Midbrain (tissue), 1 donor: ENCODE data around the gene PTPRCAP.
"Not testable (repeated sequence)": the region's sequence is repeated elsewhere in the genome, so short reads cannot be mapped to it uniquely, and the experiment has no call there.

ENCODE experiments used
- DNase-seq: peaks from one replicate; lab custom pipeline; 2025; lab: John Stamatoyannopoulos, UW

Gene PTPRCAP, protein sequence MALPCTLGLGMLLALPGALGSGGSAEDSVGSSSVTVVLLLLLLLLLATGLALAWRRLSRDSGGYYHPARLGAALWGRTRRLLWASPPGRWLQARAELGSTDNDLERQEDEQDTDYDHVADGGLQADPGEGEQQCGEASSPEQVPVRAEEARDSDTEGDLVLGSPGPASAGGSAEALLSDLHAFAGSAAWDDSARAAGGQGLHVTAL

DNA sequence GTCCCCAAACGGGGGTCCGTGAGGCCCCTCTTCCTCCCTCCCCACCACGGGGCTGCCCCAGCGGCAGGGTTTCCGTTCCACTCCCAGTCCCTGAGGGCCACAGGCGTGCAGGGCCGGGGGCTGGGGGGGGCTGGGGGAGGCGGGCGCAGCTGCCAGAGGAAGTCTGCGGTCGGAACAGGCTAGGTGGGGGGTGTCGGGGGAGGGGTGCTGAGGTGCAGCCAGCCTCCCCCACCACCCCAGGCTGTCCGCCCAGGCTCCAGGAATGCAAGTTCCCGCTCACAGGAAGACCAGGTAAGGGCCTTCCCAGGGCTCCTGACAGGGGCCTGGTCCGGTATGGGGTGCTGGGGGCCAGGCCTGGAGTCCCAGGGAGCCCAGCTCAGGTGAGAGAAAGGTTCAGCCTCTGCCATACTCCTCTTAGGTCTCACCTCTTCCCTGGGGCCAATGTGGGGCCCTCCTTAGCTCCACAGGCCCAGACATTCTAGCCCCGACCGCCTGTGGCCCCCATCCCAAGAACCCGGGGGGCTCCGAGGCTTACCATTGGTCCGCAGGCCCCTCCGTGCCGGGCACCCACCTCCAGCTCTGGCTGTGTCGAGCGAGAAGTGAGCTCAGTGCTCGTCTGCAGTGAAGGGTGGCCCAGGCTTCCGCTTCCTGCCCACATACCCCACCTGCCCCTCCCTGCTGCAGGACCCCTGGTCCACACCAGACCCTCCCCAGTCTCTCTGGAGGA lies at the start of gene PTPRCAP:
TSS of gene PTPRCAP (minus strand) at position 601 of the 727 bp plus-strand sequence. CDS start at position 538, 63 bp downstream.
- no peak for DNase-seq

DNA sequence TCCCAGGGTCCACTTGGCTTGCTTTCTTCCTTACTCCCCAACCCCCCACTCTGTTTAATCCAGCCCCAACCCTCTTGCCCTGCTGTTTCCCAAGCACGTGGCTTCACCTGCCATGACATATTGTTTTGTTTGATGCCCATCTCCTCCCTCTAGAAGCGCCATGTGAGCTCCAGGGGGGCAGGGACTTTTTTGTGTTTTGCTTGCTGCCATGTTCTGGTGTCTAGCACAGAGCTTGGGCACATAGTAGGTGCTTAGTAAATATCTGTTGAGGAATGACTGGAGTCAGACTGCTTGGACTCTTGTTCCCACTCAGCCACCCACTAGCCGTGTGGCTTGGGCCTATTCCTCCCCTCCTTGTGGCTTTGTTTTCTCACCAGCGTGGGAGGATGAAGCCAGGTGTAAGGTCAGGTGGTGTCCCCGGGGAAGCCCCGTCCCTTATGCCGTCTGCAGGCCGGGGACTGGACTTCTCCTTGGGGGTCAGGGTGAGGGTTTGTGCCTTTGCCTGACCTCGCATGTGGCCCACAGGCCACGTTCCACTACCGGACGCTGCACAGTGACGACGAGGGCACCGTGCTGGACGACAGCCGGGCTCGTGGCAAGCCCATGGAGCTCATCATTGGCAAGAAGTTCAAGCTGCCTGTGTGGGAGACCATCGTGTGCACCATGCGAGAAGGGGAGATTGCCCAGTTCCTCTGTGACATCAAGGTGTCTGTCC lies 49.2 kb upstream of the PTPRCAP start:
- no peak for DNase-seq

DNA sequence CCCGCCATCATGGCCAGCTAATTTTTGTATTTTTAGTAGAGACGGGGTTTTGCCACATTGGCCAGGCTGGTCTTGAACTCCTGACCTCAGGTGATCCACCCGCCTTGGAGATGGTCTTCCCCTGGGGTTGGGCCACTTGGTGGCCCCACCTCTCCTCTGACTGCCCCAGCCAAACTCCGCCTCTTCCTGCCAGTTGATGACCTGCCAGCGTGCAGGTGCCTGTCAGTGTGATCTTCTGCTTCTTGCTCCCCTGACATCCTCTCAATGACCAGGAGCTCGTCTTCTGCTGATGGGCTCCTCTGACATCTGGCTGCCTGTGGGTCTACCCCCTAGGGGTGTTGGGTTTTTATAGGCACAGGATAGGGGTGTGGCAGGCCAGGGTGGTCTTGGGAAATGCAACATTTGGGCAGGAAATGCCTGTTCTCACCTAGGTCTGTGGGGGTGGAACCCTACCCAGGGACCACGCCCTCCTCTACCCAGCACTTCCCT lies 48.4 kb upstream of the PTPRCAP start:
- DNase-seq = not testable (repeated sequence)

DNA sequence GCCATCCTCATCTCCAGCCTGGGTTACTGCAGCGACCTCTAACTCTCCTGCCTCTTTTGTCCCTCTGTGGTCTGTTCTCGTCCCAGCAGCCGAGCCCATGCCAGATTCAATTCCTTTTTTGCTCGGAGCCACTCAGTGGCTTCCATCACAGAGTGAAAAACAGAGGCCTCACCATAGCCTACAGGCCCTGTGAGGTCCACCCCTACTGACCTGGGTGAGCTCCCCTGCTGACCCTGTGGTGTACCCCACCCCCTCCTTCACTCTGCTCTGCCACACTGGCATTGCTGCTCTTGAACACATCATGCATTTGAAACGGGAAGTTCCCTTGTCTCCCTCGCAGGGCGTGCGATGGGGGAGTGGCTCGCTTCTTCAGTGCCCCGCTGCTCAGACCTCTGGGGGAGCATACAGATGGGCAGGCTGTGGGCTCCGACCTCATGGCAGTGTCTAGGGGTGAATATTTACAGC lies 47.4 kb upstream of the PTPRCAP start:
- DNase-seq = peak; percentile 19

DNA sequence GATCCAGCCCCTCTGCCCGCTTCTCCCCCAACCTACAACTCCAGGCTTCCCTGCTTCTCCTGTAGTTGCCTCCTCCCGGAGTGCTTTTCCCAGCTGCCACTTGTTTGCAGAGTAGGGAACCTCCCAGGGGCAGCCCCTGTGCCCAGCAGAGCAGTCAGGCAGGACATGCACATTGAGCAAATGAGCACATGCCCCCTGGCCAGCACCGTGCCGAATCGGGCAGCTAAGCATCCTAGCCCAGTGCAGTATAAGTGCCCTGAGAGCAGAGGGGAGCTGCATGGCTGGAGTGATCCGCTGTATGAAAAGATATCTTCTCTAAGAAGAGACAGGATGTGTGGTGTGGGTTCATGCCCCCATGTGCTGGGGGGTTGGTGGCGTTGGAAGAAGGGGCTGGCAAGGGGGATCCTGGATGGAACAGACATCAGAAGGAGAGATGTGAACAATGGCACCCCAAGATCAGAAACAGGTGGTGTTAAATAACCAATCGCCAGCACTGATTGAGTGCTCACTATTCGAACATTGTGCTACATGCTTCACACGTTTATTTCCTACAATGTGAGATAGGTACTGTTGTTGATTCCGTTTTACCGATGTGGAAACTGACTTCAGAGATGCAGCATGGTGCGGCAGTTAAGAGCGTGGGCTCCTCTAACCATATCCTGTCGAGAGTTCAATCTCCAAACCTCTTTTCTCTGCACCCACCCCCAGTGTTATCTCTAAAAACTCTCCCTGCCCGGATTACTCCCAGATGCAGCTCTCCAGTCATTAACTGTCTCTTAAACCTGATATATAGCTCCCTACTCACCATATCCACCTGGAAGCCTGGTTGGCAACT lies 46.6 kb upstream of the PTPRCAP start:
- no peak for DNase-seq

DNA sequence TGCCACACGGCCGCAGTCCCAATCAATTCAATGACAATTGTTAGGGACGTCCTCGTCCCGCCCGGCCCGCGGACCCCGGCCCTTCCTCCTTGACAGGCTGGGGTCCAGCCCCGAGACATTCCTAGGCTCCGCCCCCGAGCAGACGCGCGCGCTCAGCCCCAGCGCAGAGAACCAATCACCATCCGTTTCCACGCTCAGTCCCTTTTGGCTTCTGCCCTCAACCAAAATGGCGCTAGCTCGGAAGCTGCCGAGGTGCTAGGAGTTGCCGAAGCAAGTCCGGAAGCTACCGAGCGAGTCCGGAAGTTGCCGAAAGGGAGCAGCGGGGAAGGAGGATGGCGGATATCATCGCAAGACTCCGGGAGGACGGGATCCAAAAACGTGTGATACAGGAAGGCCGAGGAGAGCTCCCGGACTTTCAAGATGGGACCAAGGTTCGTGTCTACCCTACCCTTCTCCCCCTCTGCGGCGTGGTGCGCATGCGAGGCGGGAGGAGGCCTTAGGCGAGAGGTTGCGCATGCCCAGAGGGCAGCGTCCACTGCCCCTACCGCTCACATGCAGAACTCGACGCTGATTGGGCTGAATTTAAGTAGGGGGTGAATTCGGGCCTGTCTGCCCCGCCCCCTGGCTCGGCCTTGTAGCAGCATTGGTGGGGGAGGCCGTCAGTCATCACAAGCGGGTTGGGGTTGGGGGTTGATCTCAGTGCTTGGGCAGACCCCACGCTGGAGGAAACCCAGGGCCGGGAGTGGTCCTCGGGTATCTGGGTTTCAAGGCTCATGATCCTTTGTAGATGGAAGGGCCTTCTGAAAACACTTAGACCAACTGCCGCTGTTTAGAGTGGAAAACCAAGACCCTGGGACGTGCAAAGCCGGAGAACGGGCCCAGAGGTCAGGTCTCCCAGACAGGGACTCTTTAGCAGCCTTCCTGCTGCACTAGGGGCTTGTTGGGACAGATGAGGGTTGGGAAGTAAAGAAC lies 45.6 kb upstream of the PTPRCAP start, which contains the start of gene AIP:
TSS of gene AIP (plus strand) at position 200 of the 972 bp plus-strand sequence. CDS start at position 333, 133 bp downstream.
- peak; percentile 98 for DNase-seq

DNA sequence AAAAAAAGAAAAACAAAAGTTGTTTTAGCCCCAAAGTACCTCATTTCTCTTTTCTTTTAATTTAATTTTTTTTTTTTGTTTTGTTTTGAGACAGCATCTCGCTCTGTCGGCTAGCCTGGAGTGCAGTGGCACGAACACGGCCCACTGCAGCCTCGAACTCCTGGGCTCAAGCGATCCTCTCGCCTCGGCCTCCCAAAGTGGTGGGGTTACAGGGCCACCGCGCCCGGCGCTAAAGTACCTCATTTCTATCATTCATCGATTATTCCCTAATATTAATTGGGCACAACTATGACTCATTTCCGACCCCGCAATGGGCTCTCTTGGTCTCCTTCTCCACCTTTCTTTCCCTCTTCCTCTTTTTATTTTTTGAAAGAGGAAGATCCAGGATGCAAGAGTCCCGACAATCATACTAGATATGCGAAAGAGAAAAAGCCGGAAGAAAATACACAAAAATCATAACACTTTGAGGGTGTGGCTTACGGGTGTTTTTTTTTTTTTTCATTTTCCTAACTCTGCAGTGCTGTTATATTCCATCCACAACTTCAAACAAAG lies 44.9 kb upstream of the PTPRCAP start:
- DNase-seq = no peak

DNA sequence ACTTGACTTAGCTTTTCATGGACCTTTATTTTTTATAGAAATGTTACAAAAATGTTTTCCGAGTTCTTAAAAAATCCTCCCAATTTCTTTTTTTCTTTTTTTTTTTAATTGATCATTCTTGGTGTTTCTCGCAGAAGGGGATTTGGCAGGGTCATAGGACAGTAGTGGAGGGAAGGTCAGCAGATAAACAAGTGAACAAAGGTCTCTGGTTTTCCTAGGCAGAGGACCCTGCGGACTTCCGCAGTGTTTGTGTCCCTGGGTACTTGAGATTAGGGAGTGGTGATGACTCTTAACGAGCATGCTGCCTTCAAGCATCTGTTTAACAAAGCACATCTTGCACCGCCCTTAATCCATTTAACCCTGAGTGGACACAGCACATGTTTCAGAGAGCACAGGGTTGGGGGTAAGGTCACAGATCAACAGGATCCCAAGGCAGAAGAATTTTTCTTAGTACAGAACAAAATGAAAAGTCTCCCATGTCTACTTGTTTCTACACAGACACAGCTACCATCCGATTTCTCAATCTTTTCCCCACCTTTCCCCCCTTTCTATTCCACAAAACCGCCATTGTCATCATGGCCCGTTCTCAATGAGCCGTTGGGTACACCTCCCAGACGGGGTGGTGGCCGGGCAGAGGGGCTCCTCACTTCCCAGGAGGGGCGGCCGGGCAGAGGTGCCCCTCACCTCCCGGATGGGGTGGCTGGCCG lies 40.0 kb upstream of the PTPRCAP start:
- not testable (repeated sequence) for DNase-seq

DNA sequence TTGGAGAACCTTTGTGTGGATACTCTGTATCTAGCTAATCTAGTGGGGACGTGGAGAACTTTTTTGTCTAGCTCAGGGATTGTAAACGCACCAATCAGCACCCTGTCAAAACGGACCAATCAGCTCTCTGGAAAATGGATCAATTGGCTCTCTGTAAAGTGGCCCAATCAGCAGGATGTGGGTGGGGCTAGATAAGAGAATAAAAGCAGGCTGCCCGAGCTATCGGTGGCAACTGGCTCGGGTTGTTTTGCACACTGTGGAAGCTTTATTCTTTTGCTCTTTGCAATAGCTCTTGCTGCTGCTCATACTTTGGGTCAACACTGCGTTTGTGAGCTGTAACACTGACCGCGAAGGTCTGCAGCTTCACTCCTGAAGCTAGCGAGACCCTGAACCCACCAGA lies 39.2 kb upstream of the PTPRCAP start:
- not testable (repeated sequence) for DNase-seq

DNA sequence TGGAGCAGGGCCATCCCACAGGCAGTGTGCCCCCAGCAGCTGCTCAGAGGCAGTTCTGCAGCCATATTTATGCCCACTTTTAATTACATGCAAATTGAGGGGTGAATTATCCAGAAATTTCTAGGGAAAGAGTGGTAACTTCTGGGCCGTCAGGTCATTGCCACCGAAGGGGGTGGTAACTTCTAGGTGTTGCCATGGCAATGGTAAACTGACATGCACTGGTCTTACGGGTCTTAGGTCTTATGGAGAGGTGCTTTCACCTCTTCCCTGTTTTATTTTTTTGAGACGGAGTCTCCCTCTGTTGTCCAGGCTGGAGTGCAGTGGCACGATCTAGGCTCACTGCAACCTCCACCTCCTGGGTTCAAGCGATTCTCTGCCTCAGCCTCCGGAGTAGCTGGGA lies 35.4 kb upstream of the PTPRCAP start:
- no peak for DNase-seq

DNA sequence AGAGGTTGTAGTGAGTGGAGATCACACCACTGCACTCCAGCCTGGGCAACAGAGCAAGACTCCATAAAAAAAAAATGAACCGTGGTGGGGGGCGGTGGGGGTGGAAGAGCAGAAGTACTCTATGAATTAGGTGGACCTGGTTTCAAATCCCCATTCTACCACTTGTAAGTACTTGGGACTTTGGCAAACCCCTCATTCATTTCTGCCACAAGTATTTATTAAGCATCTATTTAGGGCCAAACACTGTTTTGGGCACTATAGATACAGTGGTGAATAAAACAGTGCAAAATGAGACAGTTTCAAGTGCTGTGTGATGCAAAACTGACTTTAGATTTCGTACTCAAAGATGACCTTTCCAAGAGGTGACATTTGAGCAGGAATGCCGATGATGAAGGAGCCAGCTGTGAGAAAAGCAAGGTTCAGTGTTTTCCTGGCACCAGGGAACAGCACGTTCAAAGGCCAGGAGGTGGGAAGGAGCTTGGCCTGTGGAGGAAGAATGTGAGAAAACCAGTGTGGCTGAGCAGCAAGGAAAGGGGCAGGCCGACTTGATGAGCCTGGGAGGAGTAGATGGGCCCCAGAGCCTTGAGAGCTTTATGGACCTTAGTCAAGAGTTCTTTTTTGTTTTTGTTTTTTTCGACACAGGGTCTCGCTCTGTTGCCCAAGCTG lies 33.0 kb upstream of the PTPRCAP start:
- no peak for DNase-seq

DNA sequence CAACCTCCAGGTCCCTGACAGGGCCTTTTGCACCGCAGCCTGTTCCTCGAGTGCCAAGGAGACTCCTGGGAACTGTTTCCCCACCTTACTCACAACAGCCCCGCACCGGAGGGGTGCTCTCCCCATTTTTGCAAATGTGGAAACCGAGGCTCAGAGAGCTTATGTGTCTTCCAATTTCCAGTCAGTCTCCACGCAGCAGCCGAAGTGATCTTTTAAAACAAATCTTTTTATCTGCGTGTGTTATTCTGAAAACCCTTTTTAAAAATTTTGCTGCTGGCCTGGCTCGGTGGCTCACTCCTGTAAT lies 32.0 kb upstream of the PTPRCAP start:
- no peak for DNase-seq

DNA sequence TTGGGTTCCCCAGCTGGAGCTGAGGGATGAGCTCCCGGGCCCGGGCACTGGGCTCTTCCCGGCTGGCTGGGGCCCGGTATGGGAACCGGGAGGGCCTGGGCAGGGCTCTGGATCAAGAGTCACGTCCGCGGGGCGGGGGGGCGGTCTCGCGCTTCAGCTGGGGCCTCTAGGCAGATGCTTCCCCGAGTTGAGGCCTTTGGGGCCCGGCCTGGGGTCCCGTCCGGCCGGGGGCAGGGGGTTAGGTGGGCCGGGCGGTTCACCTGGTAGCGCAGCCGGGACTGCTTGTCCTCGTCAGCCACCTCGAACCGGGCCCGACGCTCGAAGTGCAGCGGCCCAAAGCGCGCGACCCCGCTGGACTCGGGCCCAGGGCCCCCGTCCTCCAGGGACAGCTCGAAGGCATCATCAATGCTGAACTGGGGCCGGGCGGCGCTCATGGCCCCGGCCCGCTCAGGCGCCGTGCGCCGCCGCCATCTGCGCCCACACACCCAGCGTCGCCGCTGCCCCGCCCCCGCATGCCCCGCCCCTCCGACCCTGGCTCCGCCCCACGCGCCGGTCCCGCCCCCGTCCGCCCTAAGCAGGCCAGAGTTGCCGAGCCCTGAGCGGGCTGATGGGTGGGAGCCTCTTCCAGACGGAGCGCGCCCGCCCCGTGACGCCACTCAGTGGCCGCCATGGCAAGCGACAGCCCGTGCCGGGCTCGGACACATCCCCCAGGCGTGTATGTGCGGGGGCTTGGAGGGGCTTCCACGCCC lies 31.5 kb upstream of the PTPRCAP start, which contains the start of gene TMEM134:
TSS of gene TMEM134 (minus strand) at position 493 of the 749 bp plus-strand sequence. CDS start at position 434, 59 bp downstream.
- DNase-seq = peak; percentile 94

DNA sequence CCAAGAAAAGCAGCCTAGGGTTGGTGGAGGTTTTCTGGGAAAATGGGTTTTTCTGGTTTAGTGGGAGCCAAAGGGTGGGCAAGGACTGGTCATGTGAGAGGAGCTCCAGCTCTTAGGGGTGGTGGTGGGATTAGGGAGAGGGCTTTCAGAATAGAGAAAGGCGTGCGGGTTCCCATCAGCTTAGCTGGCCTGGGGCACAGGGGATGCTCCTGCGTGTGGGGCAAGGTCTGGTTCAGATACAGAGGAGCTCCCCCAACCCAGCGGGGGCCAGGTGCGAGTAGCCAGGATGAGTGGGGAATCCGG lies 30.9 kb upstream of the PTPRCAP start:
- DNase-seq = no peak

DNA sequence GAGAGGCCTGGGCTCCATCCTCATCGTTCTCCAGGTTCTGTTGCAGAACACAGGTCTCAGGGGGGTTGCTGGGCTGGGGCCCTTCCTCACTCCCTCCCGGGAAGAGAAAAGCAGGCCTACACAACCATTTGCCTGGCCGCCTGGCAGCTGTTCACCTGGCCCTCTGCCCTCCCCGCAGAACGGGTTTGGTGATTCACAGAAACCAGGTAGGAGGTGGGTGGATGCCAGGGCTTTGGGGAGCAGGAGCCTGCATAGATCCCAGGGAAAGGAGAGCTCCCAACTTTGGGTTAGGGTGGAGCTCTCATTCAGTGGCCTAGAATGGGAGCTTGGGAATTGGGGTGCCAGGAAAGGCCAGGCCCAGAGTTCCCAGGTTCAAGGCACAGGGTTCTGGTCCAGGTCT lies 30.6 kb upstream of the PTPRCAP start:
- DNase-seq = no peak

DNA sequence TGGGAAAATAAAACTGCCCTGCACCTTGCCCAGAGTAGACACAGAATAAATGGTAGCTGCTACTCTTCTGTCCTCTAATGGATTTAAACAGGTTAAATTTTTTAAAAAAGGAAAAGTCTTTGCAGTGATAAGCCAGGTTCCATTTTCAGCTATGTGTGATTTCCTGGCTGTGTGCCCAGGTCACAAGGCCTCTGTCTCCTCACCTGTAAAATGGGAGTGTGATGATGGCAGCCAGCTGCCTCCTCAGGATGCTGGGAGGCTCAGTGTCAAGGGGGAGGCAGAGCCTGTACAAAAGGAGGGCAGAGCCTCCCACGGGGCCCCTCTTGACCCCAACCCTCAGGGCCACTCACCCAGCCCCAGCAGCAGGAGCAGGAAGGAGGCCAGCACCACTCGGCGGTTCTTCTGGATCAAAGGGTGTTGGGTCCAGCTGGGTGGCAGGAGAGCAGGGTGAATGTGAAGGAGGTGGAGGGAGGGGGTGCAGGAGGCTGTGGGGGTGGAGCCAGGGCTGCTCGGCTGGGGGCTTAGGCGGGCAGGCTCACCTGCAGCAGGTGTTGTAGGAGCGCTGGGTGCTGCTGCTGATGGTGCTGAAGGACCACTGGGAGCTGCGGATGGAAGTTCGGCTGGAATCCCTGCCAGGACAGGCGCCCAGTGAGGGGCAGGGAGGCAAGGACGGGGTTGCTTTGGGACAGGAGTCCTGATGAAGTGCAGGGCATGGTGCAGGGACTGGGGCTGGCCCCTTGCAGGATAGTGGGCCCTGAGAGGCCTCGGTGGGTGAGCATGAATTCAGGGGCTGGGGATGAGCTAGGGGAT lies 29.7 kb upstream of the PTPRCAP start:
- DNase-seq = no peak

DNA sequence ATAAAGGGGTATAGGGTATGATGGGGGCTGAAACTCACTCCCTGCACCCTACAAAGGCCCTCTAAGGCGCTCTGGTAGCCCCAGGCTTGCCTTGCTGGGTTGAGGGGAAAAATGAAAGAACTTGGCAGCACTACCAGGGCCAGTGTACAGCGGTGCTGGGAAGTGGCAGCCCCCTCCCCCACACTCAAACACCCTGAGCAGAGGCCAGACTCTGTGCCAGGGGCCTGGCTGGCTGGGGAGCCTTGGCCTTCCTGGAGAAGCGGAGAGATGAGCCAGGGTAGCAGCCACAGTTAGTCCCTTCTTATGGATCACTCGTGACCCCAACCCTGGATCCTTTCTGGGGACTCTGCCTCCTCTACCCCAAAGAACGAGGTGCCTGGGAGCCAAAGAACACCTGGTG lies 28.9 kb upstream of the PTPRCAP start:
- peak; percentile 13 for DNase-seq

DNA sequence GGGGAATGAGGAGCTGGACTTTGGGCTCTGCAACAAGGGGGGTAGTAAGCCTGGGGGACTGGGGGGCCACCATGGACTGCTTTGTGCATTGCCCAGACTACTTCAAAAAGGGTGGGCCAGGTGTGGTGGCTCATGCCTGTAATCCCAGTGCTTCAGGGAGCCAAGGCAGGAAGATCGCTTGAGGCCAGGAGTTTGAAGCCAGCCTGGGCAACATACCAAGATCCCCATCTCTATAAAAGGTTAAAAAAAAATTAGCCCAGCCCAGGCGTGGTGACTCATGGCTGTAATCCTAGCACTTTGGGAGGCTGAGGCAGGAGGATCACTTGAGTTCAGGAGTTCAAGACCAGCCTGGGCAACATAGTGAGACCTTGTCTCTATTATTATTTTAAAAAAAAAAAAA lies 28.0 kb upstream of the PTPRCAP start:
- not testable (repeated sequence) for DNase-seq
